ENCODE results near the gene TMEM45A. TPM values are rescaled to one million over a fixed set of nuclear protein-coding genes. Genes with fewer than 3 reads are reported as not detected.

Gene TMEM45A
- total and polyA plus RNA-seq, 3 donors from 2014 or later: 12.2 to 56.0 (median 18.3) TPM

Other genes with a start within 250 kb of the TMEM45A start
- 10 to 100 TPM; 28.7 to 35.6 TPM for gene TBC1D23, start 231.6 kb upstream of the TMEM45A start, total RNA-seq
- gene TBC1D23, start 231.6 kb upstream of the TMEM45A start, polyA plus RNA-seq (ENCODE audit: insufficient read depth, low read depth, low replicate concordance): 20.6 TPM
- gene NIT2, start 157.9 kb upstream of the TMEM45A start, total RNA-seq: 10 to 100 TPM; 22.9 to 29.1 TPM
- gene NIT2, start 157.9 kb upstream of the TMEM45A start, polyA plus RNA-seq (ENCODE audit: insufficient read depth, low read depth, low replicate concordance): 21.7 TPM
- gene TOMM70, start 91.5 kb upstream of the TMEM45A start, total RNA-seq: 10 to 100 TPM; 32.9 to 35.4 TPM
- 43.3 TPM for gene TOMM70, start 91.5 kb upstream of the TMEM45A start, polyA plus RNA-seq (ENCODE audit: insufficient read depth, low read depth, low replicate concordance)
- 10 to 100 TPM; 14.1 to 20.9 TPM for gene LNP1, start 91.1 kb upstream of the TMEM45A start, total RNA-seq
- 57.6 TPM for gene LNP1, start 91.1 kb upstream of the TMEM45A start, polyA plus RNA-seq (ENCODE audit: insufficient read depth, low read depth, low replicate concordance)
- gene ADGRG7, start 117.0 kb downstream of the TMEM45A start, total RNA-seq: under 1 TPM; 0.16 to 0.43 TPM
- gene ADGRG7, start 117.0 kb downstream of the TMEM45A start, polyA plus RNA-seq (ENCODE audit: insufficient read depth, low read depth, low replicate concordance): not detected
- 100 to 1,000 TPM; 107 TPM for gene TFG, start 216.9 kb downstream of the TMEM45A start, total RNA-seq
- gene TFG, start 216.9 kb downstream of the TMEM45A start, polyA plus RNA-seq (ENCODE audit: insufficient read depth, low read depth, low replicate concordance): 116 TPM